Psoas muscle (tissue), 8 donors: ENCODE results near the gene KCTD17. TPM values are rescaled to one million over a fixed set of nuclear protein-coding genes. Genes with fewer than 3 reads are reported as not detected.

Experiments used
- ATAC-seq, 4 donors: fragments of 200-7000 bp; cut with Tn5 transposase; one replicate each; pipeline ENCODE4 v1.9.1; 2020; ENCODE audit warnings: moderate library complexity in 3 of 4, mild to moderate bottlenecking in 2 of 4
- DNase-seq, 2 donors: peaks; one replicate each; pipeline ENCODE4 v3.0.0-alpha.2; 2020
- H3K27ac ChIP-seq: fragments of 200-600 bp; one replicate; pipeline ENCODE4 v1.8.0; 2022
- H3K27me3 ChIP-seq, 3 donors: fragments of 200-600 bp in 1 of 3; one replicate each; pipeline versions ENCODE4 v1.6.1 to v1.8.0; 2013 to 2022; ENCODE audit warnings: low read length in 2 of 3, mild to moderate bottlenecking in 2 of 3, moderate library complexity in 1 of 3; ENCODE audit not compliant: insufficient read depth in 3 of 3
- H3K36me3 ChIP-seq, 2 donors: fragments of 200-600 bp in 1 of 2; one replicate each; pipeline versions ENCODE4 v1.6.1 to v1.8.0; 2013 to 2022; ENCODE audit warnings: low read depth in 1 of 2, mild to moderate bottlenecking in 1 of 2, moderate library complexity in 1 of 2; ENCODE audit not compliant: insufficient read depth in 1 of 2
- H3K4me1 ChIP-seq: fragments of 200-600 bp; one replicate; pipeline ENCODE4 v1.8.0; 2022
- H3K4me3 ChIP-seq: fragments of 200-600 bp; one replicate; pipeline ENCODE4 v1.8.0; 2022; ENCODE audit warnings: mild to moderate bottlenecking
- H3K9me3 ChIP-seq: fragments of 200-600 bp; one replicate; pipeline ENCODE4 v1.8.0; 2022
- CTCF ChIP-seq: fragments of 200-600 bp; IDR thresholded peaks from one replicate; pipeline ENCODE4 v1.8.0; 2022; ENCODE audit warnings: antibody characterized with exemption
- WGBS, 3 donors: extraction: QIAGEN DNeasy Blood & Tissue Kit; methylation state at CpG; one replicate each; pipeline versions ENCODE4 v1.1.6 to v1.1.7; 2013; 5-methylcytosine and 5-hydroxymethylcytosine counted together
- intact Hi-C, 2 donors: fragments of 100-400 bp; cut with DNase I; formaldehyde crosslinking; loops; one replicate each; pipeline versions ENCODE4 v1.11.0 to v1.14.2; 2022
- polyA plus RNA-seq, 3 donors: library from polyadenylated mRNA; stranded (reverse); fragments of 200-250 nt; gene quantifications; one replicate each; pipeline ENCODE4 v1.2.3, GENCODE V29; 2013
- total RNA-seq, 4 donors: library from RNA; stranded (reverse); fragmentation: NEBNext Ultra II Directional in 2 of 4; extraction: Animal tissue kit (Norgen Biotek cat#: 25700) in 2 of 4; gene quantifications; one replicate each; pipeline versions ENCODE4 v1.2.1 to v1.2.4, GENCODE V29; 2021 to 2023
- donor health status: healthy with polysubstance abuse.
- donor health status: DM: no; HTN: no; CAD: no; lungs with moderate emphysema.
- donor health status: Bipolar disorder and iron deficiency.
- donor health status: healthy.
- donor health status: DM: yes; HTN: yes; CAD: no.
- donor health status: DM: no; HTN: no; CAD: no.
- donor health status: DM: no; HTN: no; CAD: no.
- donor health status: DM: yes; HTN: yes; CAD: no.

The KCTD17 gene
- total and polyA plus RNA-seq, 7 donors: 1.5 to 3.4 (median 1.8) TPM

DNA sequence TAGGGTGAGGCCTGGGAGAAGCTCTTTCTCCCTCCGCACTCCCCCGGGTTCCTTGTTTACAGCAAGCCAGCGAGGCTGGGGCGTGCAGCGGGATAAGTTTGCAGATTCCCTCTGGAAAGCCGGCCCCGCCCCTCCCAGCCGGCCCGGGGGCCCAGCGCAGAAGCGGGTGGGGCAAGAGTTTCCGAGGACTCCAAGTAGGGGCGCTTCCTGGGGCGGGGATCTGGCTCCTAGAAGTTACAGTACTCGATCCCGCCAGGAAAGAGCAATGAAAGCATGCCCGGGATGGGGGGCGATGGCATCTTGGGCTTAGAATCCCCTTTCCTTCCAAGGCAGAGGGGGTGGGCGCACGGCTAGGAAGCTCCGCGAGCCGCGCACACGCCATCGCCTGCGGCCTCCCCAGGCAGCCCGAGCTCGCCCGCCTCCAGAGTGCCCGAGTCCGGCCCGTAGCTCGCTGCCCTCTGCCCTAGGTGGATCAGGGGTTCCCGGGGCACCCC, 32.7 kb upstream of the KCTD17 start:
- DNase-seq: peak; percentile 72 to 83
- Histone ChIP-seq H3K4me3 (peak overlapping the region; percentile 92), H3K27me3 (no peaks in the 10 kb centered on the region), H3K27ac (peak overlapping the region; percentile 86), H3K4me1 (peaks cover 46% of the 10 kb centered on the region), H3K9me3 (no peaks in the 10 kb centered on the region), H3K36me3 (peaks cover 0 to 8% of the 10 kb centered on the region in 2 donors)
- 0 to 1% (median 1%) methylated on average over 20 to 35 of the region's 35 CpGs for WGBS, 3 donors
- ATAC-seq: peak; percentile 9 to 56 (median 25)
- TF ChIP-seq CTCF: no peak
- intact Hi-C loops: loop anchor here in 1 of 2 donors (10.0 kb wide), 1 partner anchor 474 kb away; no protein-coding TSS in a partner anchor

DNA sequence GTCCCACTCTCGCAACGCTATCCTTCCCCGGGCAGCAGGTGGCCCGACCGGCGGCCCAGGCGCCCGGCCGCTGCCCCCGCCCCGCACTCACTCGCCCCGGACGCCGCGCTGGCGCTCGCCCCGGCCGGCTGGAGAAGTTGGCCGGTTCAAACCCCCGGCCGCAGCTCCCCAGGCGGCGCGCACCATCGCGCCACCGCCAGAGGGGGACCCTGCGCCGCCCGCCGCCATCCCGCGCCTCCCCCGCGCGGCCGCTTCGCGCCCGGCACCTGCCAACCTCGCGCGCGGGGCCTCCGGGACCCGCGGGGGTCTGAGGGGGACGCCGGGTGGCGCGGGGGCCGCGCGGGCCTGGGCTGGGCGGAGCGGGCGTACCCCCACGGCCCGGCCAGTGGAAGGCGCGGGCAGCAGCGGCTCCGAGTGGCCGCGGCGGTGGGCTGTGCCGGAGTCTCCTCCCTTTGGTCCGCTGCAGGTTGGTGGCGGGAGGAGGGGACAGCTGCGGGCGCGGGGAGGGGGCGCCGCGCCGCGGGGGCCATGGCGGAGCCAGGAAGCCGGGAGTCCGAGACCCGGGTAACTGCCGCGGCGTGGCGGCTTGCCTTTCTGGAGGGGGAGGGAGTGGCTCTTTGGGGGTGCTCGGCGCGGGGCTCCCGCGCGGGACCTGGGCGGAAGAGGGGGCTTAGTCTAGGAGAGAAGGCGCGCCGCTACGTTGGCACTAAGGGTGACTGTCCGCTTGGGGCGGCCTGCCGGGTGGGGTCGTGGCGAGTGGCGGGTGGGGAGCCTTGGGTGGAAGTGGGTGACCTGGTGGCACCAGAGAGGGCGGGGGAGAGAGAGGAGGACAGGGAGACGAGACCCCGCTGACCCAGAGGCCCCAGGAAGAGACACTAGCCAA, 32.0 kb upstream of the KCTD17 start, which contains the start of the genes MPST and TST:
TSS of gene MPST (plus strand) at position 434 of the 883 bp plus-strand sequence. CDS start at position 529, 95 bp downstream.
TSS of gene TST (minus strand) at position 139 of the 883 bp plus-strand sequence. CDS start 715 bp downstream, outside the sequence.
- no peaks in the 10 kb centered on the region for H3K9me3 ChIP-seq
- TF ChIP-seq CTCF: peak; percentile 52
- 0 to 1% (median 1%) methylated on average over 50 to 107 of the region's 107 CpGs for WGBS, 3 donors
- H3K27me3 ChIP-seq: no peaks in the 10 kb centered on the region
- intact Hi-C loops: loop anchor here in 1 of 2 donors (10.0 kb wide), 1 partner anchor 475 kb away; no protein-coding TSS in a partner anchor
- peak within 1 kb of the TSS; percentile 86 for H3K27ac ChIP-seq
- DNase-seq: peak; percentile 84 to 91
- H3K36me3 ChIP-seq: peaks cover 0 to 11% of the 10 kb centered on the region in 2 donors
- peak within 1 kb of the TSS; percentile 92 for H3K4me3 ChIP-seq
- peak; percentile 87 to 91 (median 88) for ATAC-seq
- H3K4me1 ChIP-seq: peaks cover 46% of the 10 kb centered on the region

DNA sequence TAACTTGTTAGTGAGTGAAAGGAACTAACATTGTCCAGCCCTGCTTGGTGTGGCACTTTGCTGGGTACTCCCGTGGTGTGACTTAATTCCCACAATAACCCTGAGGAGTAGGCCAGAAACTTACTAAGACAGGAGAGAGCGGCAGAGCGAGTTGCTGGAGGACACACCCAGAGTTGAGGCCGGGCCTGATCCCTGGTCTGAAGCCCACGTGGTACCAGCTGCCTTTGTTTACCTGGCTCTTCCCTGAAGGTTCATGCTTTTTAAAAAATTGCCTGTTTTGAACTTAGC, 31.4 kb upstream of the KCTD17 start:
- Histone ChIP-seq H3K4me3 (peak overlapping the region; percentile 92), H3K9me3 (no peaks in the 10 kb centered on the region), H3K36me3 (peaks cover 0 to 17% of the 10 kb centered on the region in 2 donors), H3K4me1 (peaks cover 46% of the 10 kb centered on the region), H3K27ac (peak overlapping the region; percentile 86), H3K27me3 (no peaks in the 10 kb centered on the region)
- intact Hi-C loops: no loop called here
- DNase-seq: no peak
- ATAC-seq: peak; percentile 15 to 57 (median 50)
- no peak for TF ChIP-seq CTCF
- WGBS, 3 donors: 0 to 1% (median 0%) methylated on average over 5 of the region's 5 CpGs

DNA sequence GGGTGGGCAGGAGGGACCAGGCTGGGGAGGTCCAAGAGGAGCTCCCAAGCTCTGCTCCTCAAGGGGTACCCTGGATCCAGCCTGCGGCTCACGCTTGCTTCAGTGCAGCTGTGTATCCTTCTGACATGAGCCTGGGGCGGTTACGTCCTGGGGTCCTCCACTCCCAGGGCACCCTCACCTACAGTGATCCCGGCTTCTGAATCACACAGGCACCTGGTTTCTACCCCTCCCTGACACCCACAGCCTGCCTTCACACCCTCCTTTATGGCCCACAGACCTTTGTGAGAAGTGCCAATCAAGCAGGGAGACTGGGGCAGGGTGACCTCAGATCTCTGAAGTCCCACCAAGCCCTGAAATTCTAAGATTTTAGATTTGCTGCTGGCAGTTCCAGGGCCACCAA, 30.5 kb upstream of the KCTD17 start:
- no peaks in the 10 kb centered on the region for H3K27me3 ChIP-seq
- H3K9me3 ChIP-seq: no peaks in the 10 kb centered on the region
- H3K4me3 ChIP-seq: peak overlapping the region; percentile 92
- DNase-seq (peak in 1 of 2 donors; percentile 16), ATAC-seq (no peak)
- intact Hi-C loops: no loop called here
- H3K36me3 ChIP-seq: peaks cover 0 to 25% of the 10 kb centered on the region in 2 donors
- no peak overlapping the region for H3K27ac ChIP-seq
- 88 to 98% (median 89%) methylated on average over 5 of the region's 5 CpGs for WGBS, 3 donors
- no peak for TF ChIP-seq CTCF
- H3K4me1 ChIP-seq: peaks cover 46% of the 10 kb centered on the region
